Neural progenitor cell (in vitro differentiated cells): Measurements from ENCODE around the gene NSMCE1.

ENCODE experiments used
- EZH2 ChIP-seq: fragments of 200-600 bp; sonication (generic); IDR thresholded peaks from 2 replicates; pipeline ENCODE4 v1.6.1; 2017; ENCODE audit warnings: antibody characterized with exemption, mild to moderate bottlenecking, moderate library complexity
- TF ChIP-seq, protein P1 (sequence below): fragments of 200-600 bp; sonication (generic); IDR thresholded peaks from 2 replicates; pipeline ENCODE4 v1.5.1; 2017; ENCODE audit warnings: antibody characterized with exemption, mild to moderate bottlenecking

DNA sequence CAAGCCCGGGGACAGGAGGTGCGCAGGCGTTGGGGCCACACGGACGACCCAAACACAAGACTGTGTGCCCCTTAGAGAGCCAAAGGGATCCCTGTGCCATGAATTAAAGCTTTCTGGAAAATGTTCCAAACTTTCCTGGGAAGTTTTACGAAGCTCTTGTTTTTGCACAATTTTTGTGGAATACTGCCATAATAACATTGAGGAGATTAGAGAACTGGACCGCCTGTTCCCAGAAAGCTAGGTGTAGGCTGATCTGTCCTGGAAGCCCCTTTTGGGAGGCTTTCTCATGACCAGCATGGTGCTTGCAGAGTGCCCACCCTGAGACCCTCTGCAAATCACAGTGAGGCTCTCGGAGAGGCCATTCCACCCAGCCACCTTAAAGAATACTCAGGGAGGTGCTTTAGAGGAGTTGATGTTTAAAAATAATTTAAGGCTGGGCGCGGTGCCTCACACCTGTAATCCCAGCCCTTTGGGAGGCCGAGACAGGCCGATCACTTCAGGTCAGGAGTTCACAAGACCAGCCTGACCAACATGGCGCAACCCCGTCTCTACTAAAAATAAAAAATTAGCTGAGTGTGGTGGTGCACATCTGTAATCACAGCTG is 64.2 kb downstream of the NSMCE1 start:
- TF ChIP-seq, protein P1, sequence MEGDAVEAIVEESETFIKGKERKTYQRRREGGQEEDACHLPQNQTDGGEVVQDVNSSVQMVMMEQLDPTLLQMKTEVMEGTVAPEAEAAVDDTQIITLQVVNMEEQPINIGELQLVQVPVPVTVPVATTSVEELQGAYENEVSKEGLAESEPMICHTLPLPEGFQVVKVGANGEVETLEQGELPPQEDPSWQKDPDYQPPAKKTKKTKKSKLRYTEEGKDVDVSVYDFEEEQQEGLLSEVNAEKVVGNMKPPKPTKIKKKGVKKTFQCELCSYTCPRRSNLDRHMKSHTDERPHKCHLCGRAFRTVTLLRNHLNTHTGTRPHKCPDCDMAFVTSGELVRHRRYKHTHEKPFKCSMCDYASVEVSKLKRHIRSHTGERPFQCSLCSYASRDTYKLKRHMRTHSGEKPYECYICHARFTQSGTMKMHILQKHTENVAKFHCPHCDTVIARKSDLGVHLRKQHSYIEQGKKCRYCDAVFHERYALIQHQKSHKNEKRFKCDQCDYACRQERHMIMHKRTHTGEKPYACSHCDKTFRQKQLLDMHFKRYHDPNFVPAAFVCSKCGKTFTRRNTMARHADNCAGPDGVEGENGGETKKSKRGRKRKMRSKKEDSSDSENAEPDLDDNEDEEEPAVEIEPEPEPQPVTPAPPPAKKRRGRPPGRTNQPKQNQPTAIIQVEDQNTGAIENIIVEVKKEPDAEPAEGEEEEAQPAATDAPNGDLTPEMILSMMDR = no peak
- no peak for TF ChIP-seq EZH2
